Stimulated activated CD8-positive, alpha-beta memory T cell treated with anti-CD3 and anti-CD28 coated beads, Interleukin-4, amount 100 ng/mL, for 48 hours (primary cell): Measurements from ENCODE around the gene SLC24A3.

Source experiments
- DNase-seq: peaks from one replicate; pipeline ENCODE4 v3.0.0-alpha.2; 2020

The SLC24A3 gene

GRCh38 chr20:19473922-19474286 is 261.5 kb downstream of the SLC24A3 start:
- DNase-seq: no peak

DNA sequence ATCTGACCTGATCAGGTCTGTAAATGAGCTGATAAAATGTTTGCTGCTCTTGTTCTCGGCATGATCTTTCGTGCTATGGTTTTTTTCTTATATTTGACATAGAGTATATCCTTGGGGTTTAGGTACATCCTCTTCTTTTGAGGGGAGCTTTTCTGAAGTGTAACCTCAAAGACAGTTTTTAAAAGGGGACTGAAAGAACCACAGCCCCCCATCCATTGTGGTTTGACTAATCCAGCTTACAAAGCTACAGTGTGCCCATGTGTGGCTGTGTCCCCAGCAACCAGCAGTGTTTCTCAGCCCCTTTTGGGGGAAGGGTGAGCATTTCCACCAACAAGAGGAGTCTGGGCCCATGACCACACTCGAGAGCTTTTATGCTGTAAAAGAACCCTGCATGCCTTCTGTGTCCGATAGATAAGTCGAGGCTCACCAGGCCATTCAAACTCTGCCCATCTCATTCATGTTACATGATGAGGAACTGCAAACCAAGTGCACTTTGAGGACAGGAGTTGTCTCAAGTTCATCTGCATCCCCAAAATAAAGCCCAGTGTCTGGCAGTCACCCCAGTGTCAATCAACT is 266.0 kb downstream of the SLC24A3 start:
- DNase-seq: no peak

- no peak for DNase-seq
Observed at GRCh38 chr20:19482726-19483125, 270.3 kb downstream of the SLC24A3 start.

- DNase-seq: no peak
Observed at GRCh38 chr20:19483309-19483708, 270.9 kb downstream of the SLC24A3 start.

DNA sequence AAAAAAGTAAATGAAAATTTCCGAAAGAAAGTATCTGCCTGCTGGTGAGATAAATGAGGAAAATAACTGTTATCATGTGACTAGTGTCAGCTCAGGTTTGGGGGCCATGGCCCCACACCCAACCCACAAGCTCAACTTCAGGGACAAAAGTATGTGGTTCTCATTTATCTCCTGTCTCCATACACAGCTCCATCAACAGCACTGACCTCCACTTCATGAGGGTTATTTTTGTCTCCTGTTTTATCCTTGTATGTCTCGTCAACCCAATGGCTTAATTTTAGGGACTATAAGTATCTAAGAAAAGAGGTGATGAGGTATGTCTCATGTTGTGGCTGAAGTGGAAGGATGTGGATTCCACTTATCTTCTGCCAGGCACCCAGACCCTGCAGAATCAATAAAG is 274.0 kb downstream of the SLC24A3 start:
- no peak for DNase-seq

- no peak for DNase-seq
Observed at GRCh38 chr20:19487420-19487819, 275.0 kb downstream of the SLC24A3 start.

GRCh38 chr20:19491241-19491640 is 278.8 kb downstream of the SLC24A3 start:
- DNase-seq: no peak

DNA sequence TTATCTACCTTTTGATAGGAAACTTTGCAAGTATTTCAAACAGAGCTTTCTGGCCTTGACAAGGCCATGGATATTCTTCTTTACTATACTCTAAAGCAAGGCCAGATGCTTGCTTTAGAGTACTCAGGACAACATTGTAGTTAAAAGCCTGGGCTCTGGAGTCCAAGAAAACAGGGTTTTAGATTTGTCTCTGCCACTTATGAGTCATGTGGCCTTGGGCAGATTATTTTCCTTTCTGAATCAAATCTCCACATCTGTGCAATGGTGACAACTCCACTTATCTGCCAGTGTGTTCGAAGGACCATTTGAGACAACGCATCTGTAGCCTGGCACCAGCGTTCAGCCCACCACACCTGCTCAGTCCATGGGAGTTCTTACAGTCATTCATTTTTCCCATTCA is 279.7 kb downstream of the SLC24A3 start:
- no peak for DNase-seq

DNA sequence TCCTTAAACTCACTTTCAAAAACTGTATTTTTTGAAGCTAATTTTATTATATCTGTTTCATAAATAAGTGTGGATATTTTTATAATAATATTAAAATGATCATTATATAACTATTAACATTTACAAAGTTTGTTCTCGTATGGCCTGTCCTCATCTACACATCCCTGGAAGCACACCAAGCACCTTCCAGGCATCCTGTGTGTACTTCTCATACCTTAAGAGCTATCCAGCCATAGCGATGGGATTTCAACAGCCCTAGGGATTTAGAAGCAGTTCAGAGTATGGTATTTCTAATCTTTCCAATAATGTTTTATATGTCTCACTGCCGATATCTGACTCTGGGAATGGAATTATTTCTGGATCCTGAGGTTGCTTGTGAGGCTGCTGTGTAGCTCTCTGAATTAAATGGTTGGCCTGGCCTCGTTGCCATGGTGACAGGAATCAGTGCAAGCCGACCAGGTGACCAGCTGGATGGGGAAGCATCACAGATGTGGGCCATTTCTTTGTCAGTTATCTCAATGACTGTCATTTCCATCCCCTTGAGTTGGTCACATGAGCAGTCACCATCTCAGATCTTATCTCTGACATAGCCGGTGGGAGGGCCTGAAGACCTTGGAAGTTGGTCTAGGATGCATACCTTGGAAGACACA is 280.4 kb downstream of the SLC24A3 start:
- no peak for DNase-seq

DNA sequence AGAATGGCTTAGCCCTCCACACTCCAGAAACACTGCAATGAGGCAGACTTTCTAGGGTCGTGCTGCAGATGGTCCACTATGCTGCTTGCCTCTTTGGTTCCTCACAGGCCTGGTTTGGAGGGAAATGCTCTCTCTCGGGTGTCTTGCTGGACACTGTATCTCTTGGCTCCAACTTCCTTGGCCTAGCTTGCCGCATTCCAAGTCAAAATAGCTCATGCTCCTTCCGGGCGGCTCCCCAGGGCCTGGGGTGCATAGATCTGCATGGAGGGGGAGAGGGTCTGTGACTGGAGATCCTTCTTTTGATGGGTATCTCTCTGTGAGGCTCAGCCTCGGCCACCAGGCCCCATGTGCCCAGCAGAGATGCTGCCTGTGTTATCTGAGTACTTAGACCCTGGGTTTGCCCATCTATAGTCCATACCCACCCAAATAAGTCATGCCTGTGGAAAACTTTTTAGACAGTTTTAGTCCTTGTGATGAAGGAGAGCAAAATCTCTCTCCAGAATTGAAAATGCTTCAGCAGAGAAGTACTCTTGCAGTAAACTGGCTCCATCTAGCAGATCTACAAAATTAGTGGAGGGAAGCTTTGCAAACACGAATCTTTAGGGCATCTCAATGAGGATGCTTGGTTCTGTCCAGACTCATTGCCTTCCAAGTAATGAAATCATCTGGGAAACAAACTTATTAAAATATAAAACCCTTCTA is 281.5 kb downstream of the SLC24A3 start:
- no peak for DNase-seq

DNA sequence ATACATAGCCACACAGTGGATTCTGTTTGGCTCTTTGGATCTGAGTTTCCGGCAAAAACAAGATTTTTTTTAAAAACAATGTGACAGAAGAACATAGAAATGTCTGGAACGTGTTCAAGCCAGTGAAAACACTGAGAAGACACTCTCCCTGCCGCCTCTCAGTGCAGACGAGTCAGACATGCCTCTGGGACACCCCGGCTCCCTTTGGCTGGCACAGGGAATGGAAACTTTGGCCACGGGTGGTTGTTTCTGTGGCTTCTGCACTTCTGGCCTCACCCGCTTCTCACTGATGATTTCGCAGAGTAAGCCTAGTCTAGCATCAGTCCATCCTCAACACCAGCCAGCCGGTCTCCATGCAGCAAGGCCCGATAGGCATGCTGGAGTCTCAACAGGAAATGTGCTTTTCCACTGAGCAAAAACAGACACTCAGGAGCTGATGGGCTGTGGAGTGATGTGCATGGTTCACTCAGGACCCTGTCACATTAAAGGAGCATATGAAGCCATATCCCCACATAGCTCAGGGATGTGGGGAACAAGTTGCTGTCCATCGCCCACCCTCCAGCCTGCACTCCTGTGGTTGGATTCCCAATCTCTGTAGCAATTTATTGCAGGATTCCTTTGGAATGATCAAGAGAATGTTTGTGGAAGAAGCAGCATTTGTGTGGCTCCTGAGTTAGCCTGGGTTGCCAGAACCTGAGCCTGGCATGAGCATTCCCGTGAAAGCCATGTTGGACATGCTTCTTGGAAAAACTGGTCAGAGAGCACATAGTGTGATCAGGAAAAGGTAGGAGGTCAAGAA is 283.7 kb downstream of the SLC24A3 start:
- DNase-seq: no peak

GRCh38 chr20:19497064-19497463 is 284.6 kb downstream of the SLC24A3 start:
- no peak for DNase-seq

DNA sequence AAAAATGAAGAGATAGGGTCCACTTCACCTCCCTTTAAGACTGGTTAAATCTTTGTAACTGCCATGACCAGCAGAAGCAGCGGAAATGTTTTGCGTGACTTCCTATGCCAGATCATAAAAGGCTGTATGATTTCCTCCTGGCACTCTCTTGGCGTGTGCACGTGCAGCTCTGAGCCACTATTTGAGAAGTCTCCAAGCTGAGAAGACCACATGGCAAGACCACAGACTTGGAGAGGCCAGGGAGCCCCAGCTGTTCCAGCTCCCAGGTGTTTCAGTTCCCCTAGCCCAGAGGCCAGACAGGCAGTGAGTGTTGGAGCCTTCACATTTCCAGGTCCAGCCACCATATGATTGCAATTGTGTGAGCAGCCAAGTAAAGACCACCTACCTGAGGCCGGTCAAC is 286.3 kb downstream of the SLC24A3 start:
- no peak for DNase-seq

GRCh38 chr20:19501476-19502115 is 289.2 kb downstream of the SLC24A3 start:
- DNase-seq: no peak

DNA sequence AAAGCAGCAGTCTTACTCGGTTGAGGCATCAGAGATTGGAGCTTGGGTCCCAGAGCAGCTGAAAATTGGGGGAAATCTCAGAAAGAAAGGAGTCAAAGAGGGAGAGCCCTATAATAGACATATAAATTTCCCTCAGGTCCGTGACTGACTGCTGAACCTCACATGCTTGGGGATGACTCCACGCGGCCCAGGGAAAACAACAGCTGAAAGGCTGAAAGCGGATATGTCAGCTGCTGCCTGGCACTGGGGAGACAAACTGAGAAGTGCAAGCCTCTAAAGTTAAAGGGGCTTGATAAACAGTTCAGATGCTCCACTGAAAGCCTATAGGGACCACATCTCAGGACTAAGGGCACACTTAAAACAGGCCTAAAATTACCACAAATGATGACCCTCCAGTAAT is 289.7 kb downstream of the SLC24A3 start:
- DNase-seq: no peak

GRCh38 chr20:19504251-19504650 is 291.8 kb downstream of the SLC24A3 start:
- DNase-seq: no peak

- DNase-seq: no peak
Observed at GRCh38 chr20:19506021-19506420, 293.6 kb downstream of the SLC24A3 start.

- no peak for DNase-seq
Observed at GRCh38 chr20:19508449-19508848, 296.0 kb downstream of the SLC24A3 start.

- DNase-seq: no peak
Observed at GRCh38 chr20:19510611-19511010, 298.2 kb downstream of the SLC24A3 start.

DNA sequence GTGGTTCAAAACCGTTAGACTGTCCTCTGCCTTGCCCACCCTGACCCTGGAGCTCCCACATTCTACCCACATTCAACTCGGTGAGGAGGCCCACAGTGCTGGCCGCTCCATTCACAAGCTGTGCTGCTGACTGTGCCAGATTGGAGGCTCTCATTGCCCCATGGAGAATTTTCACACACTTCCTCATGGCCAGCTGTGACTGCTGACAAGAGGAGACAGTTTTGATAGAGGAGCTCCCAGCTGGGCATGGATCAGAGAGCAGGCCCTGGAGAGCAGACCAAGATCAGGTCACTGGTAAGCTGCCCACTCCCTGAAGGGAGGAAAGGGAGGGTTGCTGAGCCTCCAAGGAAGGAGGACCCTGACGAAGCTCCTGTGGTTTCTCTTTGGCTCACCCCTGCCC is 299.5 kb downstream of the SLC24A3 start:
- DNase-seq: no peak

GRCh38 chr20:19512886-19513677 is 300.6 kb downstream of the SLC24A3 start:
- no peak for DNase-seq

GRCh38 chr20:19515074-19515473 is 302.6 kb downstream of the SLC24A3 start:
- DNase-seq: no peak
